Glutamatergic neuron (in vitro differentiated cells): ENCODE results near the gene ARL14EP. TPM values are rescaled to one million over a fixed set of nuclear protein-coding genes. Genes with fewer than 3 reads are reported as not detected.

Experiments
- DNase-seq: peaks from one replicate; pipeline ENCODE4 v3.0.0; 2022
- H3K27ac Mint-ChIP-seq: one replicate; pipeline ENCODE4 v1.8.0; 2020; ENCODE audit warnings: mild to moderate bottlenecking, mixed read lengths, inconsistent platforms; ENCODE audit not compliant: unreplicated experiment
- H3K27me3 Mint-ChIP-seq: one replicate; pipeline ENCODE4 v1.8.0; 2020; ENCODE audit warnings: mild to moderate bottlenecking, moderate library complexity, mixed read lengths, inconsistent platforms; ENCODE audit not compliant: unreplicated experiment
- H3K36me3 Mint-ChIP-seq: one replicate; pipeline ENCODE4 v1.8.0; 2020; ENCODE audit warnings: mild to moderate bottlenecking, mixed read lengths, inconsistent platforms; ENCODE audit not compliant: unreplicated experiment
- H3K4me1 Mint-ChIP-seq: one replicate; pipeline ENCODE4 v1.8.0; 2020; ENCODE audit warnings: mild to moderate bottlenecking, low read depth, mixed read lengths, inconsistent platforms; ENCODE audit not compliant: unreplicated experiment
- H3K4me3 Mint-ChIP-seq: one replicate; pipeline ENCODE4 v1.8.0; 2020; ENCODE audit warnings: mild to moderate bottlenecking, mixed read lengths, inconsistent platforms; ENCODE audit not compliant: unreplicated experiment
- H3K9me3 Mint-ChIP-seq: one replicate; pipeline ENCODE4 v1.8.0; 2020; ENCODE audit warnings: mild to moderate bottlenecking, moderate library complexity, mixed read lengths, inconsistent platforms; ENCODE audit not compliant: unreplicated experiment
- CTCF ChIP-seq: fragments of 200-600 bp; sonication (generic); IDR thresholded peaks from one replicate; pipeline ENCODE4 v1.5.0; 2021; ENCODE audit not compliant: partially characterized antibody, unreplicated experiment
- total RNA-seq: library from RNA; stranded (reverse); fragmentation: NEBNext Ultra II Directional; extraction: Animal tissue kit (Norgen Biotek cat#: 25700); gene quantifications from one replicate; pipeline ENCODE4 v1.2.1, GENCODE V29; 2021; ENCODE audit not compliant: unreplicated experiment

The ARL14EP gene
- total RNA-seq, 1 donor from 2014 or later: 21.6 TPM

- no peak overlapping the region for H3K4me3 Mint-ChIP-seq
- no peaks in the 10 kb centered on the region for H3K27me3 Mint-ChIP-seq
- no peaks in the 10 kb centered on the region for H3K36me3 Mint-ChIP-seq
- TF ChIP-seq CTCF: peak; percentile 18
- no peaks in the 10 kb centered on the region for H3K9me3 Mint-ChIP-seq
- no peak for DNase-seq
- no peak overlapping the region for H3K27ac Mint-ChIP-seq
- peaks cover 5% of the 10 kb centered on the region for H3K4me1 Mint-ChIP-seq
These were observed 10.5 kb downstream of the ARL14EP start for GRCh38 chr11:30333405-30333804.

GRCh38 chr11:30342736-30343166, 19.8 kb downstream of the ARL14EP start:
- no peak overlapping the region for H3K4me3 Mint-ChIP-seq
- TF ChIP-seq CTCF: no peak
- H3K36me3 Mint-ChIP-seq: no peaks in the 10 kb centered on the region
- H3K27me3 Mint-ChIP-seq: no peaks in the 10 kb centered on the region
- no peaks in the 10 kb centered on the region for H3K9me3 Mint-ChIP-seq
- H3K4me1 Mint-ChIP-seq: peaks cover 2% of the 10 kb centered on the region
- no peak for DNase-seq
- H3K27ac Mint-ChIP-seq: no peak overlapping the region

- H3K27ac Mint-ChIP-seq: no peak overlapping the region
- no peaks in the 10 kb centered on the region for H3K9me3 Mint-ChIP-seq
- no peak for TF ChIP-seq CTCF
- no peak for DNase-seq
- H3K4me1 Mint-ChIP-seq: peaks cover 2% of the 10 kb centered on the region
- no peak overlapping the region for H3K4me3 Mint-ChIP-seq
- no peaks in the 10 kb centered on the region for H3K27me3 Mint-ChIP-seq
- H3K36me3 Mint-ChIP-seq: no peaks in the 10 kb centered on the region
These were observed 21.2 kb downstream of the ARL14EP start for GRCh38 chr11:30344085-30344484.

- Mint-ChIP-seq H3K27ac (no peak overlapping the region), H3K4me3 (no peak overlapping the region), H3K9me3 (no peaks in the 10 kb centered on the region), H3K27me3 (no peaks in the 10 kb centered on the region), H3K36me3 (no peaks in the 10 kb centered on the region), H3K4me1 (peaks cover 2% of the 10 kb centered on the region)
- no peak for TF ChIP-seq CTCF
- DNase-seq: no peak
These were observed 22.7 kb downstream of the ARL14EP start for GRCh38 chr11:30345644-30346043.

- H3K36me3 Mint-ChIP-seq: no peaks in the 10 kb centered on the region
- no peak overlapping the region for H3K27ac Mint-ChIP-seq
- H3K27me3 Mint-ChIP-seq: no peaks in the 10 kb centered on the region
- peak; percentile 79 for TF ChIP-seq CTCF
- no peak overlapping the region for H3K4me3 Mint-ChIP-seq
- no peak for DNase-seq
- H3K4me1 Mint-ChIP-seq: peaks cover 2% of the 10 kb centered on the region
- H3K9me3 Mint-ChIP-seq: no peaks in the 10 kb centered on the region
These were observed 23.3 kb downstream of the ARL14EP start for GRCh38 chr11:30346068-30346688.
